NCI-H1417 (cell line): ENCODE data around the gene PLXNC1.

Source experiments
- DNase-seq, 3 experiments: peaks; one replicate each; lab custom pipeline; 2025; lab: John Stamatoyannopoulos, UW

Gene PLXNC1

DNA sequence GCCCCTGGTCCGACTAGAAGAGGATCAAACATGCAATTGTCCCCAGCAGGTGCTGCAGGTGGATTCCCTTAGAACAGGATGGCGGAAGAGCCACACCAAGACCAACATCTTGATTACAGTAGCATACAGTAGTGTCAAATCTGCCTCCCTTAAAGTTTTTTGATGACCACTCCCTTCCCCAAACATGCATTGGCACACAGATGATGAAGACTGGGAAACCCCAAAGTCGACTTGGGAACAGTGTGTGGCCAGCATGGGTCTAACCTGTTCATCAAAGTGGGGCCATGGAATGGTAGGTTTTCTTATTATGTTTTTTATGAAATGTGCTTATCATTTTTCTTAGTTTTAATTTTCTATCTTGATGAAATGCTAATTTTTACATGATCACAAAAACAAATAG lies 8.8 kb downstream of the PLXNC1 start:
- DNase-seq, result no peak

GRCh38 chr12:94157981-94158411 lies 9.6 kb downstream of the PLXNC1 start:
- DNase-seq, result peak; percentile 32 to 67 (median 53)

DNA sequence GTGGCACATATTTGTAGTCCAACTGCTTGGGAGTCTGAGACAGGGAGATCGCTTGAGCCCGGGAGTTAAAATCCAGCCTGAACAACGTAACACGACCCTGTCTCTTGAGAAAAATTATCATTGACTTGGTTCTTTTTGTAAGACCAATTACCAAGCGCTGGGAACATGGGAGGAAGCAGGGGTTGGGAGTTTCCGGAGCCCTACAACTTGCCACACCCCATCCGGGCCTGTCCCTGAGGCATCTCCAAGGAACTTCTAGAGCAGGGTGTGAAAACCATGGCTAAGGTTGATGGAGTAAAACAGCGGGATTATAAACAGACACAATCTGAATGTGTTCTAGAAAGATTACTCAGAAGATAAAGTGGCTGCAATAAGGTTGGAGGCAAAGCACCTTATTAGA lies 10.3 kb downstream of the PLXNC1 start:
- no peak for DNase-seq

DNA sequence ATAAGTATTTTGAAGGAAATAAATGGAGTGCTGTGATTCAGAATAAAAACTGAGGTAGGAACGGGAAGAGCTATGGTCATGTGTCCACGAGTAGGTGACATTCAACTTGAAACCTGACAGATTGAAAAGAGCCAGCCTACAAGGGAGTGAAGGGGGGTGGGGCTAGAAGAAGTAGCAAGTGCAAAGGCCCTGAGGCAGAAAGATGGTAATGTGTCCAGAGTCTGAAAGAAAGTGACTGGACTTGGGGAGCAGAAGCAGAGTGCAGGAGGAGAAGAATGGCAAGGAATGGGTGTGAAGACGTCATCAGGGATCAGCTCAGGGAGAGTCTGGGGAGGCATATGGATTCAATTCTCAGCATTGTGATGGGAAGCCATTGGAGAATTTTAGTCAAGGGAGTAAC lies 13.7 kb downstream of the PLXNC1 start:
- DNase-seq, result no peak

GRCh38 chr12:94163850-94164249 lies 15.5 kb downstream of the PLXNC1 start:
- no peak for DNase-seq

- DNase-seq, result no peak
Observed at GRCh38 chr12:94165138-94165537, 16.8 kb downstream of the PLXNC1 start.

DNA sequence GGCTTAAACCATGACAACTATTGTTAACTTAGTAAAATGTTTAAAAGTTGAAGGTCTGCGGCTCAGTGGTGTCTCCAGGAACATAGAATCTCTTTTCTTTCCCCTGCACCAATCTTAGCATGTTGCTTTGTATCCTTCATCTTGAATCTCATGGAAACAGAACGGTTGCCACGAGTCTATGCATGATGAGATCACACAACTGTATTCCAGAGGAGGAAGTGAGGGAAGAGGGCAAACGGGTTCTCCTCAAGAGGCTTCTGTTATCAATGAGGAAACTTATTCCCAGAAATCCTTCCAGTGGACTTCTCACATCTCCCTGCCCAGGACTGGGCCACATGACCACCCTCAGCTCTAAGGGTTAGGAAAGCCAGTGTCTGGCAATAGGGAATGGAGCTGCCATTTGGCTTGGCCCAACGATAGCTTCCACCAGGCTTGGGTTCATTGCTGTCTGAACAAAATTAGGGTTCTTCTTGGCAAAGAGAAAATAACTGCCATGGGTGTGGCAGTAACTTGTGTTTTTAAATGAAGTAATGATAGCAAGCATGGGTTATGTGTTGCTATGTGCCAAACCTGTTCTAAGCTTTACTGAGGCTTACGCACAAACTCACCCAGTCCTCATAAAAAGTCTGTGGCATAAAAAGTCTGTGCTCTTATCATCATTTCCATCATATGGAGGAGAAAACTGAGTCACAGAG lies 17.4 kb downstream of the PLXNC1 start:
- DNase-seq, result no peak

- DNase-seq, result no peak
Observed at GRCh38 chr12:94167071-94167755, 18.8 kb downstream of the PLXNC1 start.

DNA sequence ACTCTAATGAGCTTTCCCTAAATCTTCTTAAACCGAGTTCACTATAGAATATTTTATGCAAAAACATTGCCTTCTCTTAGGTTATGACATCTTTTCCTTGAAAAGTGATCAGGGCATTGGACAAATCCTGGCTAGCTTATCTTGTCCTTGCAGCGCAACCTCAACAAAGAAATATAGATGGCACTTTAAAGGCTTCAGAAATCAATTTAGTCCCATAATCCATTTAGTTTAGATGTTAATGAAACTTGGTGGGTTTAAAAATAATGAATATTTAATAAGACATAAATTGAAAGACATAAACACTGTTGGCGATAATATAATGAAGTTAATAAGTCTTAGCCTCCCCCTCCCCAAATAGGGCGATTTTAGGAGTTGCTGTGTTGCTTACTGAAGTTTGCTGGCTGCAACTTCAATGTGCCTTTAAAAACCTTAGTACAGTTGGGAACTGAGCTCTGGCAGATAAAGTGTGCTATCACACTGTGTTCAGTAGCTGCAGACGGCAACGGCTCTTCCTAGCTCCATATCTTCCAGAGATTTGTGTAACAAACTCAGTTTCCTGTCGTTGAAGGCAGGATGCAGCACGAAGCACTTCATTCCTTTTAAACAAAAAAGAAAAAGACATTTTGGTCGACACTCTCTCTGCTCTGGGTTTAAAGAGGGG lies 19.5 kb downstream of the PLXNC1 start:
- DNase-seq, result no peak

DNA sequence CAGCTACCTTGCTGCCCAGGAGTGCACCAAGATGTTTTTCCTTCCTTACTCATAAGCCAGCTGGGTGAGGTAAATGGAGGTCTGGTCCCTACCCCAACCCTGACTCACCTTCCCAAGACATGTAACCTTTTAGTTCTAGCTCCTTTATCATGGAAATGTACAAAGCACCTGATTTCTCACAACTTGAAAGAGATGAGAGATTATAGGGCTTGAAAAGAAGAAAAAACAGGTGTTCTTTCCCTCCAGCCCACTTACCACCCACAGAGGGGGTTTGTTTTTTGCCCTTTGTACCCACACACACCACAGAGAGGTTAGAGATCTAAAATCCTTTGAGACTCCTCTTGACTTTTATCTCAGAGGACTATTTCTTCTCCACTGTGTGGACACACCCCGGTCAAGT lies 21.1 kb downstream of the PLXNC1 start:
- DNase-seq, result peak in 1 of 3 experiments; percentile 30

GRCh38 chr12:94169966-94170689 lies 21.8 kb downstream of the PLXNC1 start:
- DNase-seq, result no peak

DNA sequence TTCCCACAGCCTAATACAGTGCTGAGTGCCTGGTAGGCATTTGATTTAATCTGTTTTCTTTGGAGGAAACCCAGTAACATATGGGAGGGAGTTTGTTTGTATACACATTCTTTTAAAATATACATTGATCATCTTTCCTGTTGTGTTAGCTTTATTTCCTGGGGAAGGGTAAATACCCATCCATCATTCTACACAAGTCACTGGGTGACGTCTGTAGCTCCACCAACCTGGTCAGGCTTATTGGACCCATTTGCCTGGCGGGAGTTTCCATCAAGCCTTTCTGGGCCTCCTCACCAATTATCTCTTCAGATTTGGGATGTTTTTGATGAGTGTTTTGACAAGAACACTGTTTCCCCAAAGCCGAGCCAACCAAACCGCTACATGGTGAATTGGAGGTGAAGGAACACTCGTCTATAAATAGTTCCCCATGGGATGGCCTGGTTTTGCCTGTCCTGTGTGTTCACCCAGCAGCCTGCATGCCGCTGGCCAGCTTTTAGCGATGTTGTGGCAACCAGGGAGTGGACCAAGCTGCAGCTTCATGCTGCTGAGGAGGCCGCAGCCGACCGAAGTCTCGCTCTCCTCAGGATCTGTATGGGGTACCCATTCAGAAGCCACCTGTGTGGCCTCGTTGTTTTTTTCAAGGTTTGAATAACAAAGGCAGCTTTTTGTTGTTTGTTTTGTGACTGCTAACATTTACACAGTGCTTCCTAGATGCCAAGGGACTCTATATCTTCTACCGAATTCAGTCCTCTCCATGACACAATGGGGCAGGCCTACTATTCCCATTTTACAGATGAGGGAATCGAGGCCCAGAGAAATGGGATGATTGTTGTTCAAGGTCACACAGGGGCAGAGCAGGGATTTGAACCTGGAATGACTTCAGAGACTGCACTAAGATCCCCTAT lies 22.6 kb downstream of the PLXNC1 start:
- DNase-seq, result no peak

DNA sequence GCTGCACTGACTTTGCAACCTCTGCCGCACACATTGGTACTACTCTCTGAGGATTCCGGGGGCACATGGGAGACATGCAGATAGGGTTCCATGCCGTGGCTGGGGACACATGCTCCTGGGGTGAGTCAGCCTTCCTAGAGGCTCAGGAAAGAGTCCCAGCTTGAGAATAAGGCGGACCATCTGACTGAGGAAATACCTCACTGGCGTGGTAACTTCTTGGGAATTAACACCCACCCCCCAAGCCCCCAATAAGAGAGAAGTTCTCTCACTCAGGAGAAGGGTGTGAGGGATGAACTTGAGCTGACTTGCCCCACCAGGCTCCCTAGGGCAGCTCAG lies 23.2 kb downstream of the PLXNC1 start:
- DNase-seq, result no peak

- DNase-seq, result no peak
Observed at GRCh38 chr12:94172031-94172430, 23.7 kb downstream of the PLXNC1 start.

- no peak for DNase-seq
Observed at GRCh38 chr12:94172973-94173372, 24.6 kb downstream of the PLXNC1 start.

GRCh38 chr12:94173660-94174265 lies 25.4 kb downstream of the PLXNC1 start:
- no peak for DNase-seq

- DNase-seq, result no peak
Observed at GRCh38 chr12:94174576-94174975, 26.2 kb downstream of the PLXNC1 start.

DNA sequence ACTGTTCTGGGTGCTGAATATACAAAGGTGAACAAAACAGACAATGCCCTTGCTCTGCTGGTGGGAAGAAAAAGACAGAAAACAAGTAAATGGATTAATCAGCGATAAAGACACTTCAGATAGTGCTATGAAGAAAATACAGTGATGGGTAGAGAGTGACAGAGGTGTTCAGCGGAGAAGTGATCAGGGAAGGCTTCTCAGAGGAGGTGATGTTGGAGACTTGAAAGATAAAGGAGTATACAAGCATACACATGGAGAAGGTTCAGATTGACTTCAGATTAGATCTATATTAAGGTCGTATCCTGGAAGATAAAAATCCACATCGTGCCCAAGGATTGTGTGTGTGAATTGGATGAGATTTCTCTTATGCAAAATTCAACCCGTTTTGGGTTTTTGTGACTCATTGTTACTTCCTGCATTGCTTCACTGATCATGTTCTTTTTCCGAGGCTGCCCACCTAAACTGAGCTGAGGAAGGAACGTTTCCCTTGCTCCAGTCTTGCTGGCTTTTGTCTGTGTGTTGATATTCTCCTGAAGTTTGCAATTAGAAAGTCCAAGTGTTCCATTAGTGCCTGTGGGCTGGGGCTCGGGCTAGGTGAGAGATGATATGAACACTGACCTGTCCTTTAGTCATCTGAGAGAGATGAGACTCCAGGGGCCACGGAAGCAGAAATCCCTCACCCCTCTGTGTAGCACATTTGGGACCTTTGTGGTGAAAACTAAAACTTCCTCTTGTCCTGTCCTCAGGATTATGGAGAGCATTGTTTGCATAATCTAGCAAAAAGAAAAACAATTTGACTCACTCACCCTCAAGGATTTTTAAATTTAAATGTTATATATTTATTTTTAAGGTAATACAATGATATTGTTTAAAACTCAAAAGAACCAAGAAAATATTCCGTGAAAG lies 27.6 kb downstream of the PLXNC1 start:
- no peak for DNase-seq

- no peak for DNase-seq
Observed at GRCh38 chr12:94178054-94178453, 29.7 kb downstream of the PLXNC1 start.

GRCh38 chr12:94178882-94179281 lies 30.5 kb downstream of the PLXNC1 start:
- no peak for DNase-seq
